Fibroblast of upper back skin (primary cell): ENCODE results near the gene TBC1D8B.
A peak's percentile ranks its signal among the peaks of the same experiment; 100 is the strongest.
"Not testable (repeated sequence)": the region's sequence is repeated elsewhere in the genome, so short reads cannot be mapped to it uniquely, and the experiment has no call there.

Experiments
- DNase-seq: peaks from one replicate; pipeline ENCODE4 v3.0.0-alpha.2; 2013

TBC1D8B gene

GRCh38 chrX:106802388-106803275, at the start of gene TBC1D8B:
Gene TBC1D8B (plus strand): TSS chrX:106802673. CDS start chrX:106802854, 181 bp downstream.
- peak; percentile 94 for DNase-seq

- DNase-seq: not testable (repeated sequence)
Measured at GRCh38 chrX:106769288-106769687, 33.2 kb upstream of the TBC1D8B start.

GRCh38 chrX:106774981-106775380, 27.5 kb upstream of the TBC1D8B start:
- no peak for DNase-seq

GRCh38 chrX:106780264-106780663, 22.2 kb upstream of the TBC1D8B start:
- DNase-seq: no peak

GRCh38 chrX:106780664-106781377, 21.7 kb upstream of the TBC1D8B start:
- DNase-seq: no peak

- DNase-seq: no peak
Measured at GRCh38 chrX:106783716-106784115, 18.8 kb upstream of the TBC1D8B start.

- peak; percentile 10 for DNase-seq
Measured at GRCh38 chrX:106791495-106791894, 11.0 kb upstream of the TBC1D8B start.

- DNase-seq: peak; percentile 22
Measured at GRCh38 chrX:106802063-106802387, 448 bp upstream of the TBC1D8B start.

GRCh38 chrX:106811131-106811910, 8.8 kb downstream of the TBC1D8B start:
- no peak for DNase-seq

GRCh38 chrX:106812930-106813329, 10.5 kb downstream of the TBC1D8B start:
- not testable (repeated sequence) for DNase-seq

- DNase-seq: not testable (repeated sequence)
Measured at GRCh38 chrX:106814093-106814492, 11.6 kb downstream of the TBC1D8B start.

GRCh38 chrX:106862972-106863688, 60.7 kb downstream of the TBC1D8B start:
- DNase-seq: no peak

- no peak for DNase-seq
Measured at GRCh38 chrX:106863697-106864096, 61.2 kb downstream of the TBC1D8B start.

- not testable (repeated sequence) for DNase-seq
Measured at GRCh38 chrX:106872796-106873195, 70.3 kb downstream of the TBC1D8B start.

- no peak for DNase-seq
Measured at GRCh38 chrX:106874075-106874474, 71.6 kb downstream of the TBC1D8B start.

- DNase-seq: no peak
Measured at GRCh38 chrX:106875151-106875550, 72.7 kb downstream of the TBC1D8B start.

GRCh38 chrX:106889468-106889867, 87.0 kb downstream of the TBC1D8B start:
- DNase-seq: no peak

- no peak for DNase-seq
Measured at GRCh38 chrX:106891762-106892460, 89.4 kb downstream of the TBC1D8B start.

- DNase-seq: peak; percentile 66
Measured at GRCh38 chrX:106894392-106894909, 92.0 kb downstream of the TBC1D8B start.

GRCh38 chrX:106894978-106895452, 92.5 kb downstream of the TBC1D8B start:
- DNase-seq: peak; percentile 75

- DNase-seq: peak; percentile 40
Measured at GRCh38 chrX:106897259-106897658, 94.8 kb downstream of the TBC1D8B start.
